Spinal cord (tissue), 10 donors: ENCODE results near the gene MYOF. TPM values are rescaled to one million over a fixed set of nuclear protein-coding genes. Genes with fewer than 3 reads are reported as not detected.
A peak's percentile ranks its signal among the peaks of the same experiment; 100 is the strongest.

Source experiments
- DNase-seq, 6 donors: peaks; one replicate each; pipeline versions ENCODE4 v3.0.0 to v3.0.0-alpha.2; 2013 to 2015; ENCODE audit warnings: low spot score in 6 of 6, low read depth in 4 of 6
- H3K27ac ChIP-seq: one replicate; pipeline ENCODE4 v1.5.1; 2013; ENCODE audit warnings: low read depth, low read length, control low read depth
- H3K27me3 ChIP-seq: one replicate; pipeline ENCODE4 v1.6.1; 2013; ENCODE audit warnings: low read length; ENCODE audit not compliant: control insufficient read depth, insufficient read depth
- H3K36me3 ChIP-seq: one replicate; pipeline ENCODE4 v1.6.1; 2013; ENCODE audit warnings: low read length; ENCODE audit not compliant: control insufficient read depth, insufficient read depth
- H3K4me1 ChIP-seq: one replicate; pipeline ENCODE4 v1.6.1; 2013; ENCODE audit warnings: low read length; ENCODE audit not compliant: control insufficient read depth, insufficient read depth
- H3K4me3 ChIP-seq: one replicate; pipeline ENCODE4 v1.5.1; 2013; ENCODE audit warnings: low read depth, low read length, control low read depth
- H3K9me3 ChIP-seq: one replicate; pipeline ENCODE4 v1.6.1; 2013; ENCODE audit warnings: low read length; ENCODE audit not compliant: control insufficient read depth, insufficient read depth
- whole genome bisulfite sequencing: methylation state at CpG from one replicate; pipeline ENCODE4 v1.1.5; 2013; ENCODE audit warnings: missing lambda C conversion rate; ENCODE audit not compliant: insufficient coverage; 5-methylcytosine and 5-hydroxymethylcytosine counted together
- polyA plus RNA-seq, 2 donors: library from polyadenylated mRNA; unstranded; fragments of 120-200 nt; gene quantifications; one replicate each; pipeline ENCODE4 v1.2.1, GENCODE V29; 2013; ENCODE audit not compliant: insufficient read length in 2 of 2
- total RNA-seq, 2 donors: library from RNA; depleted of rRNA in 1 of 2; stranded (reverse); fragments of 120-200 nt in 1 of 2; fragments of >200 nt in 1 of 2; gene quantifications; one replicate each; pipeline versions ENCODE4 v1.2.3 to v1.2.4, GENCODE V29; 2013 to 2014
- donor health status: healthy.

MYOF gene
- total and polyA plus RNA-seq, 4 donors = 10.7 to 45.8 (median 18.6) TPM

GRCh38 chr10:93385345-93385744 is 96.8 kb downstream of the MYOF start:
- WGBS = 69% methylated on average over 2 of the region's 2 CpGs
- Histone ChIP-seq H3K27me3 (no peaks in the 10 kb centered on the region), H3K4me3 (no peak overlapping the region), H3K4me1 (no peaks in the 10 kb centered on the region), H3K36me3 (no peaks in the 10 kb centered on the region), H3K27ac (no peak overlapping the region), H3K9me3 (no peaks in the 10 kb centered on the region)
- no peak for DNase-seq

- no peak overlapping the region for H3K27ac ChIP-seq
- no peaks in the 10 kb centered on the region for H3K9me3 ChIP-seq
- no peaks in the 10 kb centered on the region for H3K27me3 ChIP-seq
- H3K4me1 ChIP-seq = no peaks in the 10 kb centered on the region
- DNase-seq = no peak
- WGBS = 95% methylated on average over 3 of the region's 7 CpGs
- no peaks in the 10 kb centered on the region for H3K36me3 ChIP-seq
- H3K4me3 ChIP-seq = no peak overlapping the region
These were observed 98.1 kb downstream of the MYOF start for GRCh38 chr10:93384006-93384405.

- Histone ChIP-seq H3K27me3 (no peaks in the 10 kb centered on the region), H3K27ac (no peak overlapping the region), H3K4me1 (no peaks in the 10 kb centered on the region), H3K36me3 (no peaks in the 10 kb centered on the region), H3K9me3 (no peaks in the 10 kb centered on the region), H3K4me3 (no peak overlapping the region)
- DNase-seq = no peak
- WGBS = 88% methylated on average over 2 of the region's 6 CpGs
These were observed 98.6 kb downstream of the MYOF start for GRCh38 chr10:93383562-93383981.

GRCh38 chr10:93379731-93380575 is 102.2 kb downstream of the MYOF start:
- Histone ChIP-seq H3K27me3 (no peaks in the 10 kb centered on the region), H3K4me3 (no peak overlapping the region), H3K4me1 (peaks cover 3% of the 10 kb centered on the region), H3K9me3 (no peaks in the 10 kb centered on the region), H3K27ac (no peak overlapping the region), H3K36me3 (no peaks in the 10 kb centered on the region)
- DNase-seq = peak in 2 of 6 donors; percentile 23 to 46
- WGBS = 80% methylated on average over 5 of the region's 5 CpGs

GRCh38 chr10:93378997-93379730 is 103.0 kb downstream of the MYOF start:
- no peaks in the 10 kb centered on the region for H3K36me3 ChIP-seq
- WGBS = 90% methylated on average over 2 of the region's 3 CpGs

GRCh38 chr10:93378039-93378438 is 104.1 kb downstream of the MYOF start:
- Histone ChIP-seq H3K9me3 (no peaks in the 10 kb centered on the region), H3K27ac (no peak overlapping the region), H3K4me3 (no peak overlapping the region), H3K36me3 (no peaks in the 10 kb centered on the region), H3K27me3 (no peaks in the 10 kb centered on the region), H3K4me1 (peaks cover 3% of the 10 kb centered on the region)
- DNase-seq = no peak
- WGBS = no CpG with 5 or more reads among the region's 2 CpGs

More at GRCh38 chr10:93378997-93379730, 103.0 kb downstream of the MYOF start:
- Histone ChIP-seq H3K9me3 (no peaks in the 10 kb centered on the region), H3K4me1 (peaks cover 3% of the 10 kb centered on the region), H3K4me3 (no peak overlapping the region), H3K27me3 (no peaks in the 10 kb centered on the region), H3K27ac (no peak overlapping the region)
- no peak for DNase-seq

GRCh38 chr10:93376372-93377293 is 105.5 kb downstream of the MYOF start:
- WGBS = 40% methylated on average over 2 of the region's 10 CpGs
- Histone ChIP-seq H3K4me1 (peaks cover 3% of the 10 kb centered on the region), H3K27me3 (no peaks in the 10 kb centered on the region), H3K27ac (peak overlapping the region; percentile 76), H3K9me3 (no peaks in the 10 kb centered on the region), H3K4me3 (peak overlapping the region; percentile 4), H3K36me3 (no peaks in the 10 kb centered on the region)
- DNase-seq = peak; percentile 45 to 91 (median 70)

- H3K27me3 ChIP-seq = no peaks in the 10 kb centered on the region
- H3K9me3 ChIP-seq = no peaks in the 10 kb centered on the region
- no peaks in the 10 kb centered on the region for H3K36me3 ChIP-seq
- WGBS = no CpG with 5 or more reads among the region's 1 CpG
- H3K4me3 ChIP-seq = no peak overlapping the region
- DNase-seq = no peak
- no peaks in the 10 kb centered on the region for H3K4me1 ChIP-seq
- no peak overlapping the region for H3K27ac ChIP-seq
These were observed 111.2 kb downstream of the MYOF start for GRCh38 chr10:93370961-93371360.

- no peaks in the 10 kb centered on the region for H3K36me3 ChIP-seq
- H3K9me3 ChIP-seq = no peaks in the 10 kb centered on the region
- H3K4me1 ChIP-seq = no peaks in the 10 kb centered on the region
- H3K4me3 ChIP-seq = no peak overlapping the region
- no peak overlapping the region for H3K27ac ChIP-seq
- WGBS = no CpG with 5 or more reads among the region's 6 CpGs
- peak in 2 of 6 donors; percentile 21 to 31 for DNase-seq
- no peaks in the 10 kb centered on the region for H3K27me3 ChIP-seq
These were observed 112.5 kb downstream of the MYOF start for GRCh38 chr10:93369588-93370164.
